Measurements from ENCODE around the gene NBAS. TPM values are rescaled to one million over a fixed set of nuclear protein-coding genes. Genes with fewer than 3 reads are reported as not detected.

The NBAS gene
- total RNA-seq, 1 donor from 2014 or later, result 29.7 TPM

- H3K27ac ChIP-seq, result no peak overlapping the region
- no peak overlapping the region for H3K4me3 ChIP-seq
- no peaks in the 10 kb centered on the region for H3K36me3 ChIP-seq
- H3K4me1 ChIP-seq, result no peaks in the 10 kb centered on the region
- TF ChIP-seq POLR2AphosphoS5 (IDR thresholded peaks at IDR 0.05; ENCODE audit: insufficient read depth in 1 of 2, low read depth in 1 of 2) (no peak), CTCF (IDR thresholded peaks at IDR 0.05) (no peak), POLR2A (IDR thresholded peaks at IDR 0.05) (no peak)
- no peaks in the 10 kb centered on the region for H3K9me3 ChIP-seq
- H3K27me3 ChIP-seq, result no peaks in the 10 kb centered on the region
- DNase-seq (ENCODE audit: extremely low spot score in 2 of 2), result no peak
- intact Hi-C loops (cut with DNase I), result no loop called here
These were observed 336.0 kb downstream of the NBAS start for GRCh38 chr2:15225131-15225530.

- Histone ChIP-seq H3K4me3 (no peak overlapping the region), H3K27ac (no peak overlapping the region), H3K36me3 (no peaks in the 10 kb centered on the region), H3K27me3 (no peaks in the 10 kb centered on the region), H3K4me1 (no peaks in the 10 kb centered on the region), H3K9me3 (no peaks in the 10 kb centered on the region)
- TF ChIP-seq POLR2AphosphoS5 (IDR thresholded peaks at IDR 0.05; ENCODE audit: insufficient read depth in 1 of 2, low read depth in 1 of 2) (no peak), POLR2A (IDR thresholded peaks at IDR 0.05) (no peak), CTCF (IDR thresholded peaks at IDR 0.05) (no peak)
- intact Hi-C loops (cut with DNase I), result no loop called here
- no peak for DNase-seq (ENCODE audit: extremely low spot score in 2 of 2)
These were observed 336.5 kb downstream of the NBAS start for GRCh38 chr2:15224641-15225040.

- Histone ChIP-seq H3K27me3 (no peaks in the 10 kb centered on the region), H3K4me3 (no peak overlapping the region), H3K27ac (no peak overlapping the region), H3K36me3 (no peaks in the 10 kb centered on the region), H3K4me1 (no peaks in the 10 kb centered on the region), H3K9me3 (no peaks in the 10 kb centered on the region)
- no peak for TF ChIP-seq POLR2AphosphoS5 (IDR thresholded peaks at IDR 0.05; ENCODE audit: insufficient read depth in 1 of 2, low read depth in 1 of 2)
- intact Hi-C loops (cut with DNase I), result no loop called here
- no peak for DNase-seq (ENCODE audit: extremely low spot score in 2 of 2)
These were observed 337.2 kb downstream of the NBAS start for GRCh38 chr2:15223887-15224286.

- TF ChIP-seq POLR2A (IDR thresholded peaks at IDR 0.05), result no peak
- no peak for TF ChIP-seq CTCF (IDR thresholded peaks at IDR 0.05)
- TF ChIP-seq POLR2AphosphoS5 (IDR thresholded peaks at IDR 0.05; ENCODE audit: insufficient read depth in 1 of 2, low read depth in 1 of 2), result no peak
- Histone ChIP-seq H3K4me1 (no peaks in the 10 kb centered on the region), H3K27me3 (no peaks in the 10 kb centered on the region), H3K27ac (no peak overlapping the region), H3K4me3 (no peak overlapping the region), H3K9me3 (no peaks in the 10 kb centered on the region), H3K36me3 (peaks cover 0 to 9% of the 10 kb centered on the region in 2 donors)
- intact Hi-C loops (cut with DNase I), result no loop called here
- no peak for DNase-seq (ENCODE audit: extremely low spot score in 2 of 2)
These were observed 338.3 kb downstream of the NBAS start for GRCh38 chr2:15222856-15223255.

- Histone ChIP-seq H3K27ac (no peak overlapping the region), H3K27me3 (no peaks in the 10 kb centered on the region), H3K4me3 (no peak overlapping the region), H3K36me3 (peaks cover 0 to 14% of the 10 kb centered on the region in 2 donors), H3K9me3 (no peaks in the 10 kb centered on the region), H3K4me1 (no peaks in the 10 kb centered on the region)
- no peak for TF ChIP-seq CTCF (IDR thresholded peaks at IDR 0.05)
- TF ChIP-seq POLR2AphosphoS5 (IDR thresholded peaks at IDR 0.05; ENCODE audit: insufficient read depth in 1 of 2, low read depth in 1 of 2), result no peak
- no peak for TF ChIP-seq POLR2A (IDR thresholded peaks at IDR 0.05)
- intact Hi-C loops (cut with DNase I), result no loop called here
- DNase-seq (ENCODE audit: extremely low spot score in 2 of 2), result no peak
These were observed 340.5 kb downstream of the NBAS start for GRCh38 chr2:15220603-15221002.
